ENCODE measurements around the gene CPED1. TPM values are rescaled to one million over a fixed set of nuclear protein-coding genes. Genes with fewer than 3 reads are reported as not detected.

The CPED1 gene
- polyA plus RNA-seq, 1 donor from 2014 or later, result not detected

DNA sequence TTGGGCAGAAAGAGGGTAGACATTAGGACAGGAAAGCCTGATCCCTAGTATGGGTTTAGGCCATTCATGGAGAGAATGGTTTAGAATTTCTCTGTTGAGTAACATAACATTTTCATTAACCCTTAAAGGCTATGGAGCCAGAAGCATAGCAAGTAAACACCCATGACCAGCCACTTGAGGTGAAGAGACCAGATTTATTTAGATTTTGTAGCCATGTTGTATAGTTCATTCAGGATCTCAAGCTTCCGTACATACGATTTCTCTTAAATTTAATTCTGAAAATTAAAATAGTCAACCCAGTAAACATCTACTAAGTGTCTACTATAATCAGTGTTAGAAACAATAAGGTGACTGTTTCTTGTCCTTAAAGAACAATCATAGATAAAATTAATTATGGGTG is 51.5 kb downstream of the CPED1 start:
- Histone ChIP-seq H3F3A (ENCODE audit: insufficient read depth, low read length, poor library complexity, severe bottlenecking) (no peaks in the 10 kb centered on the region), H2AFZ (ENCODE audit: low read depth, low read length) (no peak overlapping the region), H3K9ac (ENCODE audit: low read length) (no peak overlapping the region), H3K4me2 (ENCODE audit: low read length) (no peak overlapping the region), H3K79me2 (replicated peaks; ENCODE audit: insufficient read depth, low read length) (no peaks in the 10 kb centered on the region), H3K27me3 (ENCODE audit: insufficient read depth, low read depth, low read length) (no peaks in the 10 kb centered on the region), H3K9me3 (ENCODE audit: low read length) (no peaks in the 10 kb centered on the region), H3K36me3 (ENCODE audit: insufficient read depth, low read length) (no peaks in the 10 kb centered on the region), H3K27ac (ENCODE audit: low read length) (no peak overlapping the region), H3K4me3 (ENCODE audit: low read length) (no peak overlapping the region), H3K9me2 (ENCODE audit: insufficient read depth, low read length) (no peaks in the 10 kb centered on the region), H4K20me1 (ENCODE audit: insufficient read depth) (no peaks in the 10 kb centered on the region)
- no peak for TF ChIP-seq EP300 (conservative IDR thresholded peaks at IDR 0.05; ENCODE audit: poor library complexity, severe bottlenecking)

DNA sequence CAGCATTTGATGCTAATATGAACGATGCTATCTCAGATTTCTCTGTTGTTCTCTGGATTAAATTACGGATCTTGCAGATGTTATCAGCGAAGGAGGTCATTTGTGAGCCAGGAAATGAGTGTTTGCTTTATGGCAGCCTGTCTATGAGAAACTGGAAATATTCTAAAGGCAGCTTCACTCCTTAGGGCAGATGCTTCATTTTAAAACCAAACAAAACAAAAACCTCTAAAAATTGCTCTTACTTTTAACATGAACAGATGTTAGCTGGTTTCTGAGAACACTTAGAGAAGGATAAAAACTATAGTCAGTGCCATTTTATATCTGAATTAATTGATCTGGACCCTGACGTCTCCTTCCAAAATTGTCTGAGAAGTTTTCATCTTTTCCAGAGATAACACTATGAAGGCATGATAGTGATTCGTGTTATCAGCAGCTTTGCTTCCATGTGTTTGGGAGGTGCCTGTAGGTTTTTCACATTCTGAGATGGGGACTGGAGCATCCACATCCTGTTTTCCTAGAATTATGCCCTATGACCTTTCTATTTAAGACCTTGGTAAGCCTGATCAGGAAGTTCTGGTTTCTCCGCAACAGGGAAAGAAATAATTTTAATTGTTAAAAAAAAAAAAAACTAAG is 53.1 kb downstream of the CPED1 start:
- Histone ChIP-seq H3F3A (ENCODE audit: insufficient read depth, low read length, poor library complexity, severe bottlenecking) (no peaks in the 10 kb centered on the region), H3K27ac (ENCODE audit: low read length) (no peak overlapping the region), H3K9me2 (ENCODE audit: insufficient read depth, low read length) (no peaks in the 10 kb centered on the region), H3K79me2 (replicated peaks; ENCODE audit: insufficient read depth, low read length) (no peaks in the 10 kb centered on the region), H3K4me2 (ENCODE audit: low read length) (no peak overlapping the region), H2AFZ (ENCODE audit: low read depth, low read length) (no peak overlapping the region), H3K9me3 (ENCODE audit: low read length) (no peaks in the 10 kb centered on the region), H4K20me1 (ENCODE audit: insufficient read depth) (no peaks in the 10 kb centered on the region), H3K4me3 (ENCODE audit: low read length) (no peak overlapping the region), H3K27me3 (ENCODE audit: insufficient read depth, low read depth, low read length) (no peaks in the 10 kb centered on the region), H3K36me3 (ENCODE audit: insufficient read depth, low read length) (no peaks in the 10 kb centered on the region), H3K9ac (ENCODE audit: low read length) (no peak overlapping the region)
- no peak for TF ChIP-seq RAD21 (conservative IDR thresholded peaks at IDR 0.05)
- TF ChIP-seq SMC3 (conservative IDR thresholded peaks at IDR 0.05; ENCODE audit: poor library complexity), result no peak
- no peak for TF ChIP-seq TAF1 (IDR thresholded peaks at IDR 0.05; ENCODE audit: low read depth)
- TF ChIP-seq POLR2AphosphoS5 (IDR thresholded peaks at IDR 0.05), result no peak
- no peak for TF ChIP-seq EZH2 (IDR thresholded peaks at IDR 0.05; ENCODE audit: borderline replicate concordance, insufficient read depth, low read length, poor library complexity, severe bottlenecking)
- TF ChIP-seq EP300 (conservative IDR thresholded peaks at IDR 0.05; ENCODE audit: poor library complexity, severe bottlenecking), result no peak
- TF ChIP-seq, protein P1, sequence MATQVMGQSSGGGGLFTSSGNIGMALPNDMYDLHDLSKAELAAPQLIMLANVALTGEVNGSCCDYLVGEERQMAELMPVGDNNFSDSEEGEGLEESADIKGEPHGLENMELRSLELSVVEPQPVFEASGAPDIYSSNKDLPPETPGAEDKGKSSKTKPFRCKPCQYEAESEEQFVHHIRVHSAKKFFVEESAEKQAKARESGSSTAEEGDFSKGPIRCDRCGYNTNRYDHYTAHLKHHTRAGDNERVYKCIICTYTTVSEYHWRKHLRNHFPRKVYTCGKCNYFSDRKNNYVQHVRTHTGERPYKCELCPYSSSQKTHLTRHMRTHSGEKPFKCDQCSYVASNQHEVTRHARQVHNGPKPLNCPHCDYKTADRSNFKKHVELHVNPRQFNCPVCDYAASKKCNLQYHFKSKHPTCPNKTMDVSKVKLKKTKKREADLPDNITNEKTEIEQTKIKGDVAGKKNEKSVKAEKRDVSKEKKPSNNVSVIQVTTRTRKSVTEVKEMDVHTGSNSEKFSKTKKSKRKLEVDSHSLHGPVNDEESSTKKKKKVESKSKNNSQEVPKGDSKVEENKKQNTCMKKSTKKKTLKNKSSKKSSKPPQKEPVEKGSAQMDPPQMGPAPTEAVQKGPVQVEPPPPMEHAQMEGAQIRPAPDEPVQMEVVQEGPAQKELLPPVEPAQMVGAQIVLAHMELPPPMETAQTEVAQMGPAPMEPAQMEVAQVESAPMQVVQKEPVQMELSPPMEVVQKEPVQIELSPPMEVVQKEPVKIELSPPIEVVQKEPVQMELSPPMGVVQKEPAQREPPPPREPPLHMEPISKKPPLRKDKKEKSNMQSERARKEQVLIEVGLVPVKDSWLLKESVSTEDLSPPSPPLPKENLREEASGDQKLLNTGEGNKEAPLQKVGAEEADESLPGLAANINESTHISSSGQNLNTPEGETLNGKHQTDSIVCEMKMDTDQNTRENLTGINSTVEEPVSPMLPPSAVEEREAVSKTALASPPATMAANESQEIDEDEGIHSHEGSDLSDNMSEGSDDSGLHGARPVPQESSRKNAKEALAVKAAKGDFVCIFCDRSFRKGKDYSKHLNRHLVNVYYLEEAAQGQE (IDR thresholded peaks at IDR 0.05; ENCODE audit: borderline replicate concordance), result no peak
- TF ChIP-seq MXI1 (conservative IDR thresholded peaks at IDR 0.05; ENCODE audit: poor library complexity, severe bottlenecking), result no peak
- TF ChIP-seq, protein P2, sequence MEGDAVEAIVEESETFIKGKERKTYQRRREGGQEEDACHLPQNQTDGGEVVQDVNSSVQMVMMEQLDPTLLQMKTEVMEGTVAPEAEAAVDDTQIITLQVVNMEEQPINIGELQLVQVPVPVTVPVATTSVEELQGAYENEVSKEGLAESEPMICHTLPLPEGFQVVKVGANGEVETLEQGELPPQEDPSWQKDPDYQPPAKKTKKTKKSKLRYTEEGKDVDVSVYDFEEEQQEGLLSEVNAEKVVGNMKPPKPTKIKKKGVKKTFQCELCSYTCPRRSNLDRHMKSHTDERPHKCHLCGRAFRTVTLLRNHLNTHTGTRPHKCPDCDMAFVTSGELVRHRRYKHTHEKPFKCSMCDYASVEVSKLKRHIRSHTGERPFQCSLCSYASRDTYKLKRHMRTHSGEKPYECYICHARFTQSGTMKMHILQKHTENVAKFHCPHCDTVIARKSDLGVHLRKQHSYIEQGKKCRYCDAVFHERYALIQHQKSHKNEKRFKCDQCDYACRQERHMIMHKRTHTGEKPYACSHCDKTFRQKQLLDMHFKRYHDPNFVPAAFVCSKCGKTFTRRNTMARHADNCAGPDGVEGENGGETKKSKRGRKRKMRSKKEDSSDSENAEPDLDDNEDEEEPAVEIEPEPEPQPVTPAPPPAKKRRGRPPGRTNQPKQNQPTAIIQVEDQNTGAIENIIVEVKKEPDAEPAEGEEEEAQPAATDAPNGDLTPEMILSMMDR (IDR thresholded peaks at IDR 0.05; ENCODE audit: poor library complexity, severe bottlenecking), result no peak
